Ovary (tissue), 3 donors: ENCODE measurements around the gene TMEM213.

Source experiments
- EP300 ChIP-seq: sonication (generic); formaldehyde crosslinking; IDR thresholded peaks from one replicate; pipeline ENCODE4 v1.6.1; 2017; ENCODE audit warnings: antibody characterized with exemption
- POLR2A ChIP-seq: fragments of 450-650 bp; IDR thresholded peaks from one replicate; pipeline ENCODE4 v1.6.1; 2017; ENCODE audit warnings: antibody characterized with exemption, mild to moderate bottlenecking, moderate library complexity
- TF ChIP-seq, protein P1 (sequence below), 3 donors: fragments of 450-650 bp in 2 of 3; fragments of 200-600 bp in 1 of 3; IDR thresholded peaks; one replicate each; pipeline versions ENCODE4 v1.5.1 to v1.8.0; 2016 to 2022; ENCODE audit warnings: antibody characterized with exemption in 3 of 3, mild to moderate bottlenecking in 1 of 3
- donor health status: DM: no; HTN: no; CAD: no.

DNA sequence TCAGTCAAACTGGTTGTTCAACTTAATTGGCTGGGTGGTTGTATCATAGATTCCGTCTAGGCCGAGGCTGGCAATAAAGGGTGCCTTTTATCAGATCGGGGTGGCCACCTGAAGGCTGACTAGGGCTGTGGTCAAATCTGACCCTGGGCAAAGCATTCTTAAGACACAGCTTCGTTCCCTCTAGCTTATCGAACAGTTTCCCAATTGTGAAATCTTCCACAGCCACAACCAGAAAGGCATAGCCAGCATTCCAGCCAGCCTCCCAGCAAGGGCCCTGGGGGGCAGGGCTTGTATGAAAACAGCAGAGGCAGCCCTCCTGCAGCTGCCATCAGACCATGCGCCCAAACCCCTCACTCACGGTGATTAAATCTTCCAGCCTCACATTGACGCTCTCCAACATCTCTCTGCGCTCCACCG, 42.5 kb upstream of the TMEM213 start:
- TF ChIP-seq EP300 (no peak), POLR2A (no peak)
- TF ChIP-seq, protein P1, sequence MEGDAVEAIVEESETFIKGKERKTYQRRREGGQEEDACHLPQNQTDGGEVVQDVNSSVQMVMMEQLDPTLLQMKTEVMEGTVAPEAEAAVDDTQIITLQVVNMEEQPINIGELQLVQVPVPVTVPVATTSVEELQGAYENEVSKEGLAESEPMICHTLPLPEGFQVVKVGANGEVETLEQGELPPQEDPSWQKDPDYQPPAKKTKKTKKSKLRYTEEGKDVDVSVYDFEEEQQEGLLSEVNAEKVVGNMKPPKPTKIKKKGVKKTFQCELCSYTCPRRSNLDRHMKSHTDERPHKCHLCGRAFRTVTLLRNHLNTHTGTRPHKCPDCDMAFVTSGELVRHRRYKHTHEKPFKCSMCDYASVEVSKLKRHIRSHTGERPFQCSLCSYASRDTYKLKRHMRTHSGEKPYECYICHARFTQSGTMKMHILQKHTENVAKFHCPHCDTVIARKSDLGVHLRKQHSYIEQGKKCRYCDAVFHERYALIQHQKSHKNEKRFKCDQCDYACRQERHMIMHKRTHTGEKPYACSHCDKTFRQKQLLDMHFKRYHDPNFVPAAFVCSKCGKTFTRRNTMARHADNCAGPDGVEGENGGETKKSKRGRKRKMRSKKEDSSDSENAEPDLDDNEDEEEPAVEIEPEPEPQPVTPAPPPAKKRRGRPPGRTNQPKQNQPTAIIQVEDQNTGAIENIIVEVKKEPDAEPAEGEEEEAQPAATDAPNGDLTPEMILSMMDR (IDR thresholded peaks at IDR 0.05): no peak
